Gastroesophageal sphincter (tissue), 4 donors: Measurements from ENCODE around the gene TOMM22. TPM values are rescaled to one million over a fixed set of nuclear protein-coding genes. Genes with fewer than 3 reads are reported as not detected.
A peak's percentile ranks its signal among the peaks of the same experiment; 100 is the strongest.

ENCODE experiments used
- ATAC-seq: fragments of 150-250 bp; one replicate; pipeline ENCODE4 v1.9.1; 2016; ENCODE audit warnings: mild to moderate bottlenecking, moderate library complexity
- H3K27ac ChIP-seq, 4 donors: fragments of 200-600 bp; sonication (generic) in 3 of 4; 1 replicate in 3 of 4; 2 replicates in 1 of 4; pipeline ENCODE4 v1.5.1; 2016 to 2019
- H3K27me3 ChIP-seq: fragments of 200-600 bp; sonication (generic); one replicate; pipeline ENCODE4 v1.5.1; 2019
- H3K36me3 ChIP-seq, 2 donors: fragments of 200-600 bp; sonication (generic); one replicate each; pipeline ENCODE4 v1.5.1; 2019; ENCODE audit warnings: control low read depth in 1 of 2
- H3K4me1 ChIP-seq, 3 donors: fragments of 200-600 bp; sonication (generic); 1 replicate in 2 of 3; 2 replicates in 1 of 3; pipeline ENCODE4 v1.5.1; 2016 to 2019; ENCODE audit warnings: control low read depth in 2 of 3
- H3K4me3 ChIP-seq, 2 donors: fragments of 200-600 bp; sonication (generic); one replicate each; pipeline ENCODE4 v1.5.1; 2019; ENCODE audit warnings: mild to moderate bottlenecking in 1 of 2, moderate library complexity in 1 of 2
- H3K9me3 ChIP-seq, 3 donors: fragments of 200-600 bp; sonication (generic); one replicate each; pipeline ENCODE4 v1.5.1; 2017 to 2019; ENCODE audit warnings: control low read depth in 2 of 3
- CTCF ChIP-seq, 4 experiments: fragments of 200-600 bp in 2 of 4; fragments of 450-650 bp in 2 of 4; sonication (generic) in 1 of 4; IDR thresholded peaks; one replicate each; pipeline ENCODE4 v1.5.1; 2017 to 2019; ENCODE audit warnings: antibody characterized with exemption in 4 of 4, mild to moderate bottlenecking in 2 of 4, moderate library complexity in 2 of 4
- EP300 ChIP-seq: sonication (generic); formaldehyde crosslinking; IDR thresholded peaks from one replicate; pipeline ENCODE4 v1.6.1; 2017; ENCODE audit warnings: antibody characterized with exemption, mild to moderate bottlenecking
- POLR2A ChIP-seq, 2 donors: fragments of 450-650 bp; IDR thresholded peaks; one replicate each; pipeline ENCODE4 v1.6.1; 2017; ENCODE audit warnings: antibody characterized with exemption in 2 of 2, mild to moderate bottlenecking in 2 of 2, moderate library complexity in 1 of 2
- POLR2AphosphoS5 ChIP-seq: sonication (generic); formaldehyde crosslinking; IDR thresholded peaks from one replicate; pipeline ENCODE4 v1.6.1; 2017; ENCODE audit warnings: antibody characterized with exemption
- WGBS, 2 donors: methylation state at CpG; one replicate each; pipeline ENCODE4 v1.1.5; 2018; ENCODE audit warnings: low coverage in 1 of 2; 5-methylcytosine and 5-hydroxymethylcytosine counted together
- total RNA-seq, 4 donors: library from RNA; depleted of rRNA; stranded (reverse); fragments of >200 nt; gene quantifications; one replicate each; pipeline ENCODE4 v1.1.0, GENCODE V29; 2016

TOMM22 gene
- total RNA-seq, 4 donors from 2014 or later, result 29.6 to 41.2 (median 32.2) TPM

- Histone ChIP-seq H3K4me1 (peaks cover 0 to 53% (median 26%) of the 10 kb centered on the region in 3 donors), H3K27ac (peak overlapping the region in 3 of 4 donors; percentile 82 to 89 (median 85)), H3K36me3 (peaks cover 0 to 86% of the 10 kb centered on the region in 2 donors), H3K9me3 (no peaks in the 10 kb centered on the region), H3K4me3 (no peak overlapping the region), H3K27me3 (no peaks in the 10 kb centered on the region)
- TF ChIP-seq POLR2A (IDR thresholded peaks at IDR 0.05) (no peak), POLR2AphosphoS5 (peak; percentile 41)
- ATAC-seq, result peak; percentile 14
- 57 to 84% methylated on average over 3 to 6 of the region's 13 CpGs for WGBS, 2 donors
Measured at GRCh38 chr22:38732251-38732815, 50.6 kb downstream of the TOMM22 start.

DNA sequence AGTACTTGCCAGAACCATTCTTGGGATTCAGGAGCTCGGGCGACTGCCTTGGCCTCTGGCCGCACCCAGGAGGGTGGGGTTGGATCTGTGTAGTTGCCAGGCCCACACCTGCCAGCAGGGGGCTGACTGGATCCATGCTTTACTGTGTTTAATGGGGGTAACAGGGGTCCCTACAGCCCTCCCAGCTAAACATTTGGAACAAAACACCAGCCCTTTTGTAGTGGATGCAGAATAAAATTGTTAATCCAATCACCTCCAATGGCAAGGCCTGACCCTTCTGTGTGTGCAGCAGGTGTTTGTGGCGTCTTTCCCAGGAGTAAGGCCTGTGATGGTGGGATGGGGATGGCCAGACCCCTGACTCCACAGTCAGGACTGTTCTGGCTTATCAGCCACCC, 51.6 kb downstream of the TOMM22 start:
- Histone ChIP-seq H3K27me3 (no peaks in the 10 kb centered on the region), H3K36me3 (peaks cover 0 to 86% of the 10 kb centered on the region in 2 donors), H3K4me3 (no peak overlapping the region), H3K4me1 (peaks cover 0 to 53% (median 26%) of the 10 kb centered on the region in 3 donors), H3K9me3 (no peaks in the 10 kb centered on the region), H3K27ac (peak overlapping the region; percentile 37 to 89 (median 84))
- TF ChIP-seq POLR2AphosphoS5, result peak; percentile 6
- no peak for TF ChIP-seq POLR2A (IDR thresholded peaks at IDR 0.05)
- TF ChIP-seq CTCF (IDR thresholded peaks at IDR 0.05), result peak in 3 of 4 experiments; percentile 55 to 74 (median 65)
- WGBS, 2 donors, result 0% methylated on average over 1 of the region's 4 CpGs; no CpG with 5 or more reads in 1 of the 2 donors
- peak; percentile 47 for ATAC-seq

DNA sequence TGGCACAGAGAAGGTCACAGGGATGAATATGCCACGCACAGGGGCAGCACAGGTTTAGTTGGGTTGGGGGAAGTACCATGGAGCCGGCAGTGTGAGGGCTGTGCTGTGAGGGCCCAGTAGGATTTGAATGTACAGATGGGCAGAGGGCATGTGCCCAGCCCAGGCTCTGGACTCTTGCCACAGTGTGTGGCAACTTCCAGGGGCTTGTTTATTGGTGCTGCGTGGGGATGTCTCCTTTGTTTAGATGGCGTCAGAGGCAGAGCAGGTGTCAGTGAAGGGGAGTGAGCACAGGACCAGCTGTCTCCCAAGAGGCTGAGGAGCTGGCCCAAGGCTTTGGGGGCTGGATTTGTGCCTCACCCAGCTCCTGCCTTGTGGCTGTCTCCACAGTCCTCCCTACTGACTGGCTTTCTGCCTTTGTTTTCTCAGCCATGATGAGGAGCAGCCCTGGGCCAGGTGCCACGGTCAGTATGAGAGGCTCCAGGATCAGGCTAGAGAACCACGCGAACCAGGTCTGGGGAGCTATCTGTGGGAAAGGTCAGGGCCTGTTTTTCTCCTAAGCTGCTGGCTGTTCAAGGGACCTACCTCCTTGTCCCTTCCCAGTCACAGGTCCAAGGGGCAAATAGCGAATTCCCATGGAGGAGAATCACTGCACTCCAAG, 52.1 kb downstream of the TOMM22 start:
- peak overlapping the region; percentile 37 to 89 (median 84) for H3K27ac ChIP-seq
- peak; percentile 81 for TF ChIP-seq POLR2AphosphoS5
- TF ChIP-seq CTCF (IDR thresholded peaks at IDR 0.05), result no peak
- peaks cover 0 to 53% (median 26%) of the 10 kb centered on the region in 3 donors for H3K4me1 ChIP-seq
- 10 to 19% methylated on average over 2 to 3 of the region's 8 CpGs for WGBS, 2 donors
- no peak overlapping the region for H3K4me3 ChIP-seq
- H3K36me3 ChIP-seq, result peaks cover 0 to 86% of the 10 kb centered on the region in 2 donors
- H3K9me3 ChIP-seq, result no peaks in the 10 kb centered on the region
- no peaks in the 10 kb centered on the region for H3K27me3 ChIP-seq
- peak; percentile 82 for ATAC-seq

- WGBS, 2 donors, result 59 to 67% methylated on average over 1 to 3 of the region's 13 CpGs
- H3K4me1 ChIP-seq, result peaks cover 0 to 53% (median 26%) of the 10 kb centered on the region in 3 donors
- H3K27ac ChIP-seq, result peak overlapping the region; percentile 37 to 89 (median 84)
- H3K36me3 ChIP-seq, result peaks cover 0 to 86% of the 10 kb centered on the region in 2 donors
- no peak overlapping the region for H3K4me3 ChIP-seq
- no peaks in the 10 kb centered on the region for H3K27me3 ChIP-seq
- no peak for ATAC-seq
- no peaks in the 10 kb centered on the region for H3K9me3 ChIP-seq
- TF ChIP-seq CTCF (IDR thresholded peaks at IDR 0.05) (no peak), POLR2A (IDR thresholded peaks at IDR 0.05) (no peak), POLR2AphosphoS5 (no peak), EP300 (no peak)
Measured at GRCh38 chr22:38734421-38735100, 52.8 kb downstream of the TOMM22 start.

Other genes with a start within 250 kb of the TOMM22 start
- gene KCNJ4, start 226.8 kb upstream of the TOMM22 start, total RNA-seq, result not detected
- gene KDELR3, start 213.9 kb upstream of the TOMM22 start, total RNA-seq, result 10 to 100 TPM in 1 of 4 donors, 1 to 10 TPM in 3; 2.6 to 19.7 (median 5.4) TPM
- 100 to 1,000 TPM; 323 to 610 (median 490) TPM for gene DDX17, start 175.6 kb upstream of the TOMM22 start, total RNA-seq
- gene DMC1, start 111.8 kb upstream of the TOMM22 start, total RNA-seq, result 1 to 10 TPM; 1.7 to 5.0 (median 2.2) TPM
- 1 to 10 TPM in 1 of 4 donors, under 1 TPM in 3; 0.07 to 1.2 (median 0.60) TPM for gene FAM227A, start 25.6 kb upstream of the TOMM22 start, total RNA-seq
- 10 to 100 TPM; 21.0 to 46.6 (median 31.7) TPM for gene CBY1, start 25.3 kb upstream of the TOMM22 start, total RNA-seq
- gene JOSD1, start 19.0 kb downstream of the TOMM22 start, total RNA-seq, result 10 to 100 TPM; 47.5 to 67.0 (median 64.6) TPM
- gene GTPBP1, start 24.0 kb downstream of the TOMM22 start, total RNA-seq, result 10 to 100 TPM; 46.9 to 63.0 (median 51.6) TPM
- gene SUN2, start 74.0 kb downstream of the TOMM22 start, total RNA-seq, result 100 to 1,000 TPM; 339 to 594 (median 409) TPM
- gene DNAL4, start 112.2 kb downstream of the TOMM22 start, total RNA-seq, result 10 to 100 TPM in 3 of 4 donors, 1 to 10 TPM in 1; 10.0 to 16.1 (median 14.6) TPM
- 10 to 100 TPM in 3 of 4 donors, 1 to 10 TPM in 1; 7.9 to 21.7 (median 12.5) TPM for gene NPTXR, start 162.1 kb downstream of the TOMM22 start, total RNA-seq
- 100 to 1,000 TPM in 2 of 4 donors, 10 to 100 TPM in 2; 77.3 to 187 (median 105) TPM for gene CBX6, start 190.3 kb downstream of the TOMM22 start, total RNA-seq